Measurements from ENCODE around the gene IFFO2.

GRCh38 chr1:18947570-18947969 is 8.9 kb downstream of the IFFO2 start:
- TF ChIP-seq CTCF (IDR thresholded peaks at IDR 0.05) (no peak), POLR2A (IDR thresholded peaks at IDR 0.05) (no peak), POLR2AphosphoS5 (IDR thresholded peaks at IDR 0.05; ENCODE audit: insufficient read depth in 1 of 2, low read depth in 1 of 2) (no peak)
